ENCODE data around the gene USP7. TPM values are rescaled to one million over a fixed set of nuclear protein-coding genes. Genes with fewer than 3 reads are reported as not detected.

USP7 gene
- total RNA-seq, 1 donor from 2014 or later = 87.5 TPM

DNA sequence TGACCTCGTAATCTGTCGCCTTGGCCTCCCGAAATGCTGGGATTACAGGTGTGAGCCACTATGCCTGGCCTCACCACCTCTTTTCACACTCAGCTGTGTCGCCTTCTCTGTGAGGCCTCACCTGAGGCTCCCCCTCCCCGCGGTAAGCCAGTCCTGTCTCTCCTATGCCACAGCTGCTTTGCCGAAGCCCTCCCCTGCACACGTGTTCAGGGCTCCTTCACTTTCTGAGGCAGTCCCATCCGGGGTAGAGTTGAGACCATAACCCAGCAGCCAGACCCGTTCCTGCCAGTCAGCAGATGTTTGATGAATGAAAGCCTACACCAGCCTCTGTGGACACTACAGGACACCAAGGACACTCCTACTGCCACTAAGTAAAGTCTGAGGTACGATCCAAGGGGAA is 10.6 kb downstream of the USP7 start:
- no peaks in the 10 kb centered on the region for H3K9me3 ChIP-seq
- TF ChIP-seq, protein P1, sequence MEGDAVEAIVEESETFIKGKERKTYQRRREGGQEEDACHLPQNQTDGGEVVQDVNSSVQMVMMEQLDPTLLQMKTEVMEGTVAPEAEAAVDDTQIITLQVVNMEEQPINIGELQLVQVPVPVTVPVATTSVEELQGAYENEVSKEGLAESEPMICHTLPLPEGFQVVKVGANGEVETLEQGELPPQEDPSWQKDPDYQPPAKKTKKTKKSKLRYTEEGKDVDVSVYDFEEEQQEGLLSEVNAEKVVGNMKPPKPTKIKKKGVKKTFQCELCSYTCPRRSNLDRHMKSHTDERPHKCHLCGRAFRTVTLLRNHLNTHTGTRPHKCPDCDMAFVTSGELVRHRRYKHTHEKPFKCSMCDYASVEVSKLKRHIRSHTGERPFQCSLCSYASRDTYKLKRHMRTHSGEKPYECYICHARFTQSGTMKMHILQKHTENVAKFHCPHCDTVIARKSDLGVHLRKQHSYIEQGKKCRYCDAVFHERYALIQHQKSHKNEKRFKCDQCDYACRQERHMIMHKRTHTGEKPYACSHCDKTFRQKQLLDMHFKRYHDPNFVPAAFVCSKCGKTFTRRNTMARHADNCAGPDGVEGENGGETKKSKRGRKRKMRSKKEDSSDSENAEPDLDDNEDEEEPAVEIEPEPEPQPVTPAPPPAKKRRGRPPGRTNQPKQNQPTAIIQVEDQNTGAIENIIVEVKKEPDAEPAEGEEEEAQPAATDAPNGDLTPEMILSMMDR (IDR thresholded peaks at IDR 0.05) = no peak
- no peaks in the 10 kb centered on the region for H3K27me3 ChIP-seq
- H3K27ac ChIP-seq = no peak overlapping the region
- H3K4me1 ChIP-seq = peaks cover 69% of the 10 kb centered on the region
- no peak overlapping the region for H3K4me3 ChIP-seq
- DNase-seq (no peak), ATAC-seq (no peak)
- H3K36me3 ChIP-seq = no peaks in the 10 kb centered on the region
- intact Hi-C loops (cut with DNase I) = no loop called here

DNA sequence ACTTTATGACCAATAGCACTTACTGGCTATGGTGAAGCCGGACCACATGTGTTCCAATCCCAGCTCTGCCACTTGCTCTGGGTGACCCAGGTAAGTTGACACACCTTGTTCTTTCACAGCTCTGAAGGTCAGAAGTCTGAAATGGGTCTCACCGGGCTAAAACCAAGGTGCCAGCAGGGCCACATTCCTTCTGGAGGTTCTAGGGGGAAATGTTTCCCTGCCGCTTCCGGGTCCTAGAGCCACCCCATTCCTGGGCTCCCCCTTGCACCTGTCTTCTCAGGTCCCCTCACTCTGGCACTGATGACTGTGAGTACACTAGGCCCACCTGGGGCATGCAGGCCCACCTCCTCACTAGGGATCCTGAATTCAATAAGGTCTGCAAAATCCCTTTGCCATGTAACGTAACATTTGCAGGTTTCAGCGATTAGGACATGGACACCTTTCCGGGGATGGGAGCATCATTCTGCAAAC is 11.4 kb downstream of the USP7 start:
- DNase-seq (no peak), ATAC-seq (no peak)
- Histone ChIP-seq H3K4me1 (peaks cover 61% of the 10 kb centered on the region), H3K27me3 (no peaks in the 10 kb centered on the region), H3K36me3 (no peaks in the 10 kb centered on the region), H3K9me3 (no peaks in the 10 kb centered on the region), H3K27ac (no peak overlapping the region), H3K4me3 (no peak overlapping the region)
- TF ChIP-seq, protein P1 (IDR thresholded peaks at IDR 0.05) = no peak
- intact Hi-C loops (cut with DNase I) = no loop called here

DNA sequence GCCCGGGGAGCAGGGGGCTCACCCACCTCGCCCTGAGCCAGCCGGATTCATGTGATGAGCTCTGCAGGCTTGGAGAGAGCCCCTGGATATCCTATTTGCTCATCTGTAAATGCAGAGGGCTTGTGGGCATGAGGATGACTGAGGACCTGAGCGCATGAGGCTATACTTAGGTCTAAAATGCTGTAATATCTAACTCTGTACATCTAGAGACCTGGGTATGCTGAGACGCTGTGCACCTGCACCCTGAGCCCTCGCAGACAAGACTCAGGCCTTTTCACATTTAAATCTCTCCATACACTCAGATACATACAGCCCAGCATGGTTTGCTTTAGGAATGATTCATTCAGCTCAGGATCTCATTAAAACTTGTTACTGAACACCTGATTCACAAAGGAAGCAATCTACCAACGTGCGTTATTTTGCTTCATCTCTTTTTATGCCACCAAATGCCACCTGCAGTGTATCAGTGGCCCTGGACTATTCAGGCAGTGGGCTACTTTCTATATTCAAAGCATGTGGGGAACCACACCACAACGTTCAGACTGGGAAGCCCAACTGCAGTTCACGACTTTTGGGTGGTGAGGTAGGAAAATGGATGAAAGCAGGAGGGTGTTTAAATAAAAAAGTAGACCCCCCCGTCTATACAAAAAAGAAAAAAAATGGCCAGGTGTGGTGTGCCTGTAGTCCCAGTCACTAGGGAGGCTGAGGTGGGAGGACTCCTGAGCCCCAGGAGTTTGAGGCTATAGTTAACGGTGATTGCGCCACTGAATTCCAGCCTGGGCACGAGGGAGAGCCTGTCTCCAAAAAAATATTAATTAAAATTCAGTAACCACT is 12.0 kb downstream of the USP7 start:
- TF ChIP-seq, protein P1 (IDR thresholded peaks at IDR 0.05) = no peak
- no peak for DNase-seq
- no peaks in the 10 kb centered on the region for H3K36me3 ChIP-seq
- intact Hi-C loops (cut with DNase I) = no loop called here
- H3K4me1 ChIP-seq = peaks cover 58% of the 10 kb centered on the region
- no peaks in the 10 kb centered on the region for H3K9me3 ChIP-seq
- H3K27ac ChIP-seq = no peak overlapping the region
- ATAC-seq = no peak
- H3K27me3 ChIP-seq = no peaks in the 10 kb centered on the region
- H3K4me3 ChIP-seq = no peak overlapping the region

GRCh38 chr16:8950580-8951077 is 13.1 kb downstream of the USP7 start:
- DNase-seq (no peak), ATAC-seq (no peak)
- Histone ChIP-seq H3K9me3 (no peaks in the 10 kb centered on the region), H3K4me3 (no peak overlapping the region), H3K4me1 (peaks cover 58% of the 10 kb centered on the region), H3K36me3 (no peaks in the 10 kb centered on the region), H3K27me3 (no peaks in the 10 kb centered on the region), H3K27ac (no peak overlapping the region)
- intact Hi-C loops (cut with DNase I) = no loop called here
- TF ChIP-seq, protein P1 (IDR thresholded peaks at IDR 0.05) = no peak

DNA sequence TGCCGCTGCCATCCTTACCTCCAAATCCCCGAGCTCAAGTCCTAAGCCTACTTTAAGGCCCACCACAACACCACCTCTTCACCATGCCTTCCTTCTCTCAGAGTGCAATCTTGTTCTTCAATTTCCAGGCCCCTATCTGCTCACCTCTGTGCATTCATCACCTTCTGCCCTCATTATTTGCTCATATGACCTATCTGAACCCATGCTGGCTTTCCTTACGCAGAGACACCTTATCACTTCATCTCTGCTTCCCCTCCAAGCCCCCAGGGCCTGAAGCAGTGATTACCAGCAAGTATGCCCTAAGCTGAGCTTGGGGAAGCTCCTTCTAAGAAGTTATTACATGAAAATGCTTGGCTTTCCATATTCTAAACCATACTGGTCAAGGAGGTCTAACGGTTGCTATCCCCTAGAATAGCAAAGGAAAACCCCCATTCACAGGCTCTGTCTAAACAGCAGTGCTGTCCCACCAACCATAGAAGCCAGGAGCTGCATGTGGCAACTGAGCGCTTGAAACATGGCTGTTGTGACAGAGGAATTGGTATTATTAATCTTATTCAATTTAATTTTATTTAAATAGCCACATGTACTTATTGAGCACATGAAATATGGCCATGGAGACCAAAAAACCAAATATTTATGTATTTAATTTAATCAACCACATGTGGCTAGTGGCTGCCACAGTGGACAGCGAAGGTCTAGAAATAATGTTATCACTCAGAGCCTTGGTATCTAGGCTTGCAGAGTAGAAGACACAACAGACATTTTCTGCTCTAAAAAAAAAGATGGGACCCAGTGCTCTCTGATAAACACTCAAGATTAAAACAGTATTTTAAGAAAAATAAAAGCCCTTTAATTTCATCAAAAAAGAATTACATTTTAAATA is 13.9 kb downstream of the USP7 start:
- Histone ChIP-seq H3K27me3 (no peaks in the 10 kb centered on the region), H3K36me3 (no peaks in the 10 kb centered on the region), H3K9me3 (no peaks in the 10 kb centered on the region), H3K4me1 (peaks cover 63% of the 10 kb centered on the region), H3K27ac (no peak overlapping the region), H3K4me3 (no peak overlapping the region)
- ATAC-seq (no peak), DNase-seq (no peak)
- intact Hi-C loops (cut with DNase I) = no loop called here
- TF ChIP-seq, protein P1 (IDR thresholded peaks at IDR 0.05) = no peak

Data from upper lobe of right lung (tissue), 1 donor.